Measurements from ENCODE around the gene CCND1. TPM values are rescaled to one million over a fixed set of nuclear protein-coding genes. Genes with fewer than 3 reads are reported as not detected.
A peak's percentile ranks its signal among the peaks of the same experiment; 100 is the strongest.

CCND1 gene
- 203 and 371 TPM in 2 replicates for total RNA-seq

DNA sequence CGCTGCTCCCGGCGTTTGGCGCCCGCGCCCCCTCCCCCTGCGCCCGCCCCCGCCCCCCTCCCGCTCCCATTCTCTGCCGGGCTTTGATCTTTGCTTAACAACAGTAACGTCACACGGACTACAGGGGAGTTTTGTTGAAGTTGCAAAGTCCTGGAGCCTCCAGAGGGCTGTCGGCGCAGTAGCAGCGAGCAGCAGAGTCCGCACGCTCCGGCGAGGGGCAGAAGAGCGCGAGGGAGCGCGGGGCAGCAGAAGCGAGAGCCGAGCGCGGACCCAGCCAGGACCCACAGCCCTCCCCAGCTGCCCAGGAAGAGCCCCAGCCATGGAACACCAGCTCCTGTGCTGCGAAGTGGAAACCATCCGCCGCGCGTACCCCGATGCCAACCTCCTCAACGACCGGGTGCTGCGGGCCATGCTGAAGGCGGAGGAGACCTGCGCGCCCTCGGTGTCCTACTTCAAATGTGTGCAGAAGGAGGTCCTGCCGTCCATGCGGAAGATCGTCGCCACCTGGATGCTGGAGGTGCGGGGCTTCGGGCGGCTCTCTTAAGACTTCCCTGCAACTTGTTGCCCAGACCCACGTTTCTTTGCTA, at the start of gene CCND1:
Gene CCND1, plus strand, starts transcription at position 162 of the 587 bp plus-strand sequence. Its CDS starts 158 bp downstream, at position 320.
- peak; percentile 93 to 96 for DNase-seq (ENCODE audit: low read depth in 2 of 2)

DNA sequence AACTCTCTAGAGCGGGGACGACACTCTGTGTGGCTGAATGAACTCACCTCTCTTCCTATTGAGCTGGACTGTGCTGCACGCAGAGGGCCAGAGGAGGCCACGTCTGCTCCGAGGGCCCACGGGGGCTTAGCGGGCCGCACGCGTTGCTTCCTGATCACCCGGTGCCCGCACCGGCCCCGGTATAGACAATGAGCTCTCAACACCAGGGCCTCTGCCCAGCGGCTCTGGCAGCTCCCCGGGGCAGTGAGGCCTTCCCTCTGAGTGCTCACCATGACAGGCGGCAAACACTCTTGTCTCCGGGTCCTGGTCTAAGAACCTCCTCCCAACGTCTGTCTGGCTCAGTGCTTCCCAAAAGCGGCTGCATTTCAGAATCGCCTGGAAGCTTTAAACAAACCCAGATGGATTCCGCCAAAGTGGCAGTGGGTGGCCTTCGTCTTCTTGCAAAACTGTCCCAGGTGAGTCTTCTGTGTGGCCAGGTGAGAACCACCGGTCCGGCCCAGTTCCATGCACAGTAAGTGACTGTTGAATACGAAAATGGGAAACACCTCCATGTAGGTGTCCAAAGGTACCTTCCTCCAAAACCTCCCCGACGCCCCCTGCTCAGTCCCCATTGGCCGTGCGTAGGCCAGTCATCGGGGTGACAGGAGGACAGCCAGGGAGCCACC, 47.8 kb upstream of the CCND1 start:
- no peak for DNase-seq (ENCODE audit: low read depth in 2 of 2)

DNA sequence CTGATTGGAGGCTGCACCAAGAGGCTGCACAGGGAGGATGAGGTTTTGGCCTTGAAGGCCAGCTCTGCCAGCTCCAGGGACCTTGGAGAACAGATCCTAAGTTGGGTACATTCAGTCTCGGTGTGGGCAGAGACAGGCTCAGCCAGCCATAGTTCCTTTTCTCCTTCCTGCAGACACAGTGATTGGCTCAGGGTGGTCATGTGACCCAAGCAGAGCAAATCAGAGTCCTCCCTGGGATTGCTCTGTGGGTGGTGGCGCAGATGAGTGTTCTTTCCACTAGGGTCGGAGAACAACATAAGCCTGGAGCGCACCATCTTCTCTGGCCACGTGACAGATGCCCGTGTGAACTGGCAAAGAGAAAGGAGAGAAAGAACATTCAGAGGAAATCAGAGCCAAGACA, 47.1 kb upstream of the CCND1 start:
- DNase-seq (ENCODE audit: low read depth in 2 of 2) = no peak

DNA sequence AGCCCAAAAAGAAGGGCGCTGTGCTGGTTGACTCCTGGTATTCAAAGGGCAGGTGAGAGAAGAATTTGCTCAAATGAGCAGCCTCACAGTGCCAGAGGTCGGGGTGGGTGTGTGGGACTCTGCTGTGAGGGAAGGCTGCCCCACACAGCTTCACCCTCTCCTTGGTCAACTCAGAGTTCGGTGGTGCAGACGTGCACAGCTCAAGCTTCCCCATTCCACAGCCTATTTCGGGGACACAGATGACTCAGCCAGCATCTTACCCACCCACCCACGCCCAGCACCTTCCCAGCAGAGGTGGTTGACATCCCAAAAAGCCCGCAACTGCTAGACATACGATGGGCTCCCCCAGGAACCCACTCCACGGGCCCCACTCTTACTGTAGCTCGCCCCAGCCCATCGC, 46.5 kb upstream of the CCND1 start:
- no peak for DNase-seq (ENCODE audit: low read depth in 2 of 2)

DNA sequence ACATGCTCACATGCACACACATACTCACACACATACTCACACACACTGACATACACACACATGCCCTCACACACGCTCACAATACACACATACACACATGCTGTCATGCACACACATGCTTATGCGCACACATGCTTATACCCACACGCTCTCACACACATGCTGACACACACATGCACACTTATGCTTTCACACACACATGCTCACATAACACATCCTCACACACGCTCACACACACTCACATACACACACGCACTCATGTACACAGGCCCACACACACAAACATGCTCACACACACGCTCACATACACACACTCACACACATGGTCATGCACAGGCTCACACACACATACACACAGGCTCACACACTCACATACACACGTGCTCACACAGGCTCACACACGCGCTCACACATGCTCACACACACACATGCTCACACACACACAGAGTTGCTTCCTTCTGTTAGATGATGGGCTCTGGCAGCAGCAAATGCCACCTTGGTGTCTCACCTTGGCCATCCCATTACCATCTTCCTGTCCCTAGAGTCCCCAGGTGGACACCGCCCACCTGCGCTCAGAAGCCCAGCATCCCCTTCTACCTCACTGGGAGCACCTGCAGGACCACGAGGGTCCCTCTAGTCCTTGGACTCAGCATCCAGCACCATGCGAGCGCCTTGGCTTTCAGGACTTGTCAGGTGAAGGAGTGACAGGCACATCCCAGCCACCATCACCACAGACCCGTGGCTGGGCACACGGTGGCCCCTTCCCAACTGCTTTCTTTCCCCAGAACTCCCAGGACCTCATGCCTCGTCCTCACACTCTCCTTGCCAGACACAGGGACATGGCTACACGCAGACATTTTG, 44.9 kb upstream of the CCND1 start:
- no peak for DNase-seq (ENCODE audit: low read depth in 2 of 2)

DNA sequence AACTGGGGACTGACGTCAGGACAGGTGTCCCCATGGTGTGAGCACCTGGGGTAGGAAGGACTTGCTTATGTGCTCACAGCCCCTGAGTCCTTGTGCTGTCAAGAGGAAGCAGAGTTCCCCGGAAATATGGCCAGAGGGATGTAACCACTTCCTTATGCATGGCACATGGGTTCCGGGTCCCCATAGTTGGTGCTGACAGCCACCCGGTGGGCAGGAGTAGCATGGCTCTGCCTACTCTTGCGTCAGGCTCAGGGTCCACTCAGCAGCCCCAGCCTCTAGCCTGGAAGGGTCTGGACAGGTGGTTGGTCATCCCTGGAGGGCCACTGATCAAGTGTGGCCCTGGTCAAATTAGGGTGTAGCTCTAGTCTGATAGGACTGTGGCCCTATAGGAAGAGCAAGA, 42.8 kb upstream of the CCND1 start:
- peak; percentile 7 to 40 for DNase-seq (ENCODE audit: low read depth in 2 of 2)

DNA sequence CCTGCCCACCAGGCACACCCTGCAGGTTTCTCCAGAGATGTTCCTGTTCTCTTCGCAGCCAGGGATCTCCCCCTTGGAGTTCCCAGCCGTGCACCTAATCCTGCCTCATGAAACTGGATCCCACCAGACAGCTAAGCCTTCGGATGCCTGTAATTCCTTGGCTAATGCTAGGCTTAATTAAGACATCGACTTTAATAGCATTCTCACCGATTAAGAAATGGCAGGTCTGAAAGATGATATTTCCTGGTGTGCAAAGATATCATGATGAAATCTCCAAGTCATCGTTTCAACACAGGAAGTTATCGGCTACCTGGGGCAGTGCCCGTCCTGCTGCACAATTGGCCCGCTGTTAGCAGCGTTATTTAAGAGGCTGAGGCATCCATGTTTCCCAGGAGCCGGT, 41.5 kb upstream of the CCND1 start:
- no peak for DNase-seq (ENCODE audit: low read depth in 2 of 2)

DNA sequence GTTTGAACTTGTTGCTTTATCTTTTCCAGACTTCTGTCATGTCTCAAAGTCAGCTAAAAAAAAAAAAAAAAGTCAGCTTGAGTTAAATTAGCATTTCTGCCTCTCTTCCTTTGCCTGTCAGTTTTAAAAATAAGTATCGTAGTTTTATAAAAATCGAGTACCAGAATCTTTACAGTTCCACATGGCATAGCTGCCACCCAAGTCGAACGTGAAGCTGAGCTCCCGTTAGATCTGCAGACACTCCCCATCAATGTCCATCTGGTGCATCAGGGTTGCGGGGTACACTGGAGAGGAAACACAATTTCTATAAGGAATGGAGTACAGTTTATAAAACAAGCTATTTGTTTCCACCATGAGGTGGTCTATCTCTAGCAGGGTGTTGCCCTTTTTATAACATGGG, 41.0 kb upstream of the CCND1 start:
- DNase-seq (ENCODE audit: low read depth in 2 of 2) = no peak

DNA sequence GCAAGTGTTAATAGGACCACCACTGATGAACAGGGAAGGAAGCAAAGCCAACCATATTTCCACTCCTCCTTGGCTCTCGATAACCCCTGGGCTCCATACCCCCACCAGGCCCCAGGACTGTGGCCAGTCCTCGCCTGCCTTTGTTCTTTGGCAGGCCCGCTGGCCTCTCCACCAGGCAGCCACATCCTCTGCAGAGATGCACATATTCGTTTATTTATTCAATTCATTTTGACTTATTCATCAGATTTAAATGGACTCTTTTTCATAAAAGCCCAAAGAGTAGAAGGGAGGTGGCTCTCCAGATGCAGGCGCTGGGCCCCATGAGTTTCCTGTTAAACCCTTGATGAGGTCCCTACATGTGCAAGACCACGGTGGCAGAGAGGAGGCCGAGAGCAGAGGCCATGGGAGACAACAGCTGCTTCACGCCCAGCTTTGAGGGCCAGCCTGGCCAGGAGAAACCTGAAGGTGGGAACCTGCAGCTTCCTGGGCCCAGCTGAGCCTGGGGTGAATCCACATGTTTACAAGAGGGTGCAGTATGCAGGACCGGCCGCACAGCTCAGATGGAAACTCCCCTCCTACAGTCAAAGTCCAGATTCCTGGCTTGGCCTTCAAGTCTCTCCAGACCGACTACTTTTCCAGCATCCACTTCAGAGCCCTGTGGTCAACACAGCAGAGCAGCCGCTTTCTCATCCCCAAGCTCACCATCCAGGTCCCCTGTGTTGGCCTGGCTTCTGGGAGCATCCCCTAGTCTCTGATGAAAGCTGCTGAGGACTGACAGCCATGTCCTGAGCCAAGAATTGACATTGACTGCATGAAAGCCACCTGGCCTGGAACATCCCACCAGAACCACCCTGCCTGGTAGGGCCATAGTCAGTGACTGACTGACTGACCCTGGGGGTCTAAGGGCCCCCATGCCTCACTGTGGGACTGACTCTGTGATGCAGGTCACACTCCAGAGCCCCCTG, 39.7 kb upstream of the CCND1 start:
- DNase-seq (ENCODE audit: low read depth in 2 of 2) = no peak

DNA sequence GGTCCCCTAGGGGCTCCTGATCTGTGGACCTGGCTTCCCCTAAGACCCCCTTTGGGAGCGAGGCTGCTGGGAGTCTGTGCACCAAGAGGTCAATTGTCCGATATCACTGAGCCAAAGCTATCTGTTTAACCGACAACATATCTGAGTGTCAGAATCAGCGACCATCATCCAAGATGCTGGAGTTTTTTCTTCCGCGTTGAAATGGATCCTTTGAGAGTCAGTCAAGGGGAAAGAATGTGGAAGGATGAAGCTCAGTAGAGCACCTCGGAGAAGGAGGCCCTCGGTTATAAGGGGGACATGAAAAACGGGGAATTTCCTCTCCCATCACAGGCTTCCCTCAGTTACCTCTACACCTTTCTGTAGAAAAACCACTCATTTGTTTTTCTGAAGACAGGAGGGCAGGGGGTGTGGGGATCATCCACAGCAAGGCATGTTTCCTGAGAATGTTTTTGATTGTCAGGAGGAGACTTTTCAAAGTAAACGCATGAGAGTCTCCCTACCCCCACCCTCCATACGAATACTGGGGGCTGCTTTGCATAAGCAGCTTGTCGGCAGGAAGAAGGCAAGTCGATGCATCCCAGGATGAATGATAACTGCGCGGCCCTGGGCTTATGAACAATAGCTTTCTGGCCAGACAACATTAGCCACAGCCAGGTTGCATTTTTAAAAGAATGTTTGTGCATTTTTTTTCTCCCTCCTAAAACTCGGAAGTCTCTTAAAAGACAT, 37.7 kb upstream of the CCND1 start:
- DNase-seq (ENCODE audit: low read depth in 2 of 2) = no peak

DNA sequence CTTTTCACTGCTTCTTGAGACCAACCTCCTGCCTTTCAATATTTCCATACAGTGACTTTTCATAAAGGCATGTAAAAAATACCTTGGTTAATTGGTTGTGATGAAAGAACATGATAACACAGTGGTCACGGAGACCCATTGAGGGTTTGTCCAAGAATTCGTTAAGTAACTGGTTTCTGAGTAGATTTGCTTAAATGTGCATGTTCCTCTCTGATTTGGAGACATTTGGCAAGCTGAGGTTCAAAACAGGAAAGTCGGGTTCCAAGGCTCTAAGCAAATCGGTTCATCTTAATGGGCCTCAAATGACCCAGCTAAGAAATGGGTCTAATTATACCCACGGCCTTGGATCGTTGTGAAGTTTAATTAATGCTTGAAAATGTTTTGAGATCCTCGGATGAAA, 36.9 kb upstream of the CCND1 start:
- no peak for DNase-seq (ENCODE audit: low read depth in 2 of 2)

DNA sequence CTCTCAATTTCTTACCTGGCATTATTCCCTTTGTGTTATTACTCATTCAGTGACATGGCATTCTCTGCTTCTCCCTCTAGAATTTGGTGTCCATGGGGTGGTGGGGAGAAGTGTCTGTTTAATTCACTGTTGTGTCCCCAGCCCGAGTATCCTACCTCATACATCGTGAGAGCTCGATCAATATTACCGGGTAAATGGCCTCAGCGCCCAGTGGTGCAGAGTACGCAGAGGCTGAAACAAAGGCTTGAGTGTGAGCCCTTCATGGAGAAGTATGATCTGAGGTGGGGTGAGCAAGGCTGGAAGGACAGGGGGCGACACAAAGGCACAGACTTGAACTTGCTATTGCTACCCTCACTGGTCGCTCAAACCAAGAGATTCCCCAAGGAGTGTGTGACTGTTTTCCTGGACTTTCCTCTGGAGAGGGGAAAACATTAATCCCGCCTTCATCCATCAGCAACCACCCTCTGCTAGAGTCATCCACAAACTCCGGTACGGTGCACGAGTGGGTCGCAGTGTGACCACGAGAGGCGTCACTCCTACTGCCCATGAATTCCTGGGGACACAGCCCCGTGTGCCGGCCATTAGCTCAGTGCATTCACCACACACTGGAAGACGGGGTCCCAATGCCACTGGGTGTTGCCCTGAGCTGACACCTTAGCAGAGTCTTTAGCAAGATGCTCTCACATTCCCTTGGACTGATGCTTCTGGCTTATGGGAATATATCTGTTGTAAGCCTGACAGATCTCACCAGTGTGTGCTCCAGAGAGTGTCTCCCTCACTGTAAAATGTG, 35.0 kb upstream of the CCND1 start:
- no peak for DNase-seq (ENCODE audit: low read depth in 2 of 2)

DNA sequence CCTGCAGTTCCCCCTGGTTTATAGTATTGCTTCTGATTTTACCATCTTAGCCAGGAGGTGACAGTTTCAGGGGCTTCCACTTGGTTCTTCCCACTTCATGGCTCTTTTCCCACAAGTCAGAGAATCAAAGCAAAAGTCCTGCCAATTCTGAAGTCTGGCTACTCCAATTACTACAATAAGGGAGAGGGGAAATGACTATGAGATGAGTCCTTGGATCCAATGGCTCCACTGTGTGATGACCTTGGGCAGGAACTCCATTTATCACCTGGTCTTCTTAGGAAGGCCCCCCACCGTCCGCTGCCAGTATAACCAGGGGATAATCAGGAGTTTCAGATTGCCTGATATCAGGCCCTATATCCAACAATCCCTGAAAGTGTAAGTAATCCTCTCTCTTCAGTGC, 31.6 kb upstream of the CCND1 start:
- DNase-seq (ENCODE audit: low read depth in 2 of 2) = peak in 1 of 2 donors; percentile 55

DNA sequence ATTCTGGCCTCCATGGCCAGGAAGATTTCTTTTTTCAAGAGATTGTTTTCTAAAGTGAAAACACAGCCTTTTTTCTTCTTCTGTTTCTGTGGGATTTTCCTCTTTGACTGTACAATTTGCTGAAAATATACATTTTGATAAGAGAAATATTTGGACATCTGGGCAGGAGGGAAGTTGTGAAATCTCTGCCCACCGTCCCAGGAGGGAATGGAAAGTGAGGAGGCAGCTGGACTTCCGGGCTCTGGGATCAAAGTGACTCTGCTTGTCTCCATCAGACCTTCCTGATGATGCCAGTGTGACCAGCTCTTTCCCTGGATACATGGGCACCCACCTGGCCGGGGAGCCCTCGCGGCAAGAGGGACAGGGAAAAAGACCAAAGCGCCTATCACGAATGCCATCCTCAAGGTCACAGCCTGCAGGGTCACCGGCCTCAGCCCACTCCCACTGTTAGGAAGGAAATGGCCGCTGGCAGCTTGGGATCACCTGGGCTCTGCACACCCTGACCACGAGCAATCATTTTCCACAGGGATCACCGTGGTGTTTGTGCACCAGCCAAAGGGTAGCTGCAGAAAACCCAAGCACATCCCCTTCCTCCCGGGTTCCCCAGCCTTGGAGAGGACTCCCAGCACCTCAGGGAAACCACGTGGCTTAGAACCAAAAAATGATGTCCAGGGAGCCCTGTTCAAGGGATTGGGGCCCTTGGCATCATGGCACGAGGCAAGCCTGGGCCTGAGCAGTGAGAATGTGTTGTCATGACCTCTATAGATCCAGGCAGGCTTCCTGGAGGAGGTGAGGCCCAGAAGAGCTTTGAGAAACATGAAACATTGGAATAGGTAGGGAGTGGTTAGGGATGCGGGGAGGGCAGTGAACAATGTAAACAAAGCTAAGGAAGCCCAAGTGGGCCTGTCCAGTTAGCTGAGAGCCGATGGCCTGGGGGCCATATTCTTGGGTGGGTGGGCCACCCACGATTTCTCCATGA, 29.1 kb upstream of the CCND1 start:
- DNase-seq (ENCODE audit: low read depth in 2 of 2) = peak in 1 of 2 donors; percentile 59

DNA sequence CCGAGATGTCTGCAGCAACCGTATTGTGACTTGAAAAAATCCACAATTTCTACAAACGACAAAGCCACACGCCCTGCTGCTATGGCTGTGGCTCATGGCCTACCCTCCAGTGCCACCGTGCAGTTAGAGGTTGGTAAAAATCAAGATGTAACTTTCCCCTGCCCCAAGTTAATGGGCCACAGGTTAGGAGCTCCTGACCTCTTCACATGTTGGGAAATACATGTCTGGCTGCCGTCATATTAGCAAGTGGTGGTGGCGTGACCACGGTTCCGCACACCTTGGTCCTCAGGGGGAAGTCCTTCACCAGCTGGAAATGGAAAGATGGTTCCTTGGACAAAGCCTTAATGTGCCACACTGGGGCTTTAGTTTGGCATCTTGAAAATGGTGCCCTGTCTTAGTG, 27.4 kb upstream of the CCND1 start:
- no peak for DNase-seq (ENCODE audit: low read depth in 2 of 2)

DNA sequence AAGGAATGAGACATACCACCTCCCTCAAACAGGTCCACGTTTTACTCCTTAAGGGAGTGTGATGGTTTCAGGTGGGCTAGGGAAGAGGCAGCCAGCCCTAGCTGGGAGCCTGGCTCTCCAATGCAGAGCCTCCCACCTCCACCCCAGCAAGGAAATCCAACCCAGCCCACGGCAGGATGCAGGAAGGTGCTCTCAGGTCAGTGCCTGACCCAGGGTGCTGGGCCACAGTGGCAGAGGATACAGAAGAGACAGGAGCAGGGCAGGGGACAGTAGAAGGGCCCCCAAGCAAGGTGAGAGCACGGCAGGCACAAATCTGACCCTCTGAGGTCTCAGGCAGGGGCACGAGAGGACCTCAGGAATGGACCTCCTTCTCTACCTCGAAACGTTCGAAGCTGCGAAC, 26.9 kb upstream of the CCND1 start:
- DNase-seq (ENCODE audit: low read depth in 2 of 2) = no peak

DNA sequence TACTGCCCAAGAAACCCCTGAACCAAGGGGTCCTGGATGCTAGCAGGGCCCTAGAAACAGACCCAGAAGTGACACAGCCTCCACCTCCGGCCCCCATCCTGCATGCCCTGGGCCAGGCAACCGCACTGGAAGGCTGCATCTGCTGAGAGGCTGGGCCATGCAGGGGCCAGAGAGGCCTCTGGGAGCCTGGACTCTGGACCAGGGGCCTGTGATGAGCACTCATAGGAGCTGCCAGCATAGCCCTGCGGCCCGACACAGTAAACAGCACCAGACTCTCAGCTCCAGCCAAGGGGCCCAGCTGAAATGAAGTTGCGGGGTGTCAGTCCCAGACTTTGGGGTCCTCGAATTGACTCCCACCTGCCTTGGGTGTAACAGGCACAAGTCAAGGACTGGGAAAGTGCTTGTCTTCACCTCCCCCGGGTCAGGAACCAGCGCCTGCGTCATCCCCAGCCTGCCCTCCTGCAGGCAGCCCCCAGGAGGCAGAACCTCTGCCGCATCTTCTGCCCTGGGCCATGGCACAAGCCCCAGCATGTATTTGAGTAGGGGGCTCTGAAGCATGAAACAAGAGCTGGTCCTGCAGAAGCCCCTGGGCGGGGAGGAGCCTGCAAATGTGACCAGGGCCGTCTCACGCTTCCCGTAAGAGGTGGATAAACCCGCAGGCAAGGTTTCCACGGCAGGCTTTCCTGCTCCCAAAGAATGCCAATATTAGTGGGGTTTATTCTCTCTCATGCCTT, 25.2 kb upstream of the CCND1 start:
- no peak for DNase-seq (ENCODE audit: low read depth in 2 of 2)

DNA sequence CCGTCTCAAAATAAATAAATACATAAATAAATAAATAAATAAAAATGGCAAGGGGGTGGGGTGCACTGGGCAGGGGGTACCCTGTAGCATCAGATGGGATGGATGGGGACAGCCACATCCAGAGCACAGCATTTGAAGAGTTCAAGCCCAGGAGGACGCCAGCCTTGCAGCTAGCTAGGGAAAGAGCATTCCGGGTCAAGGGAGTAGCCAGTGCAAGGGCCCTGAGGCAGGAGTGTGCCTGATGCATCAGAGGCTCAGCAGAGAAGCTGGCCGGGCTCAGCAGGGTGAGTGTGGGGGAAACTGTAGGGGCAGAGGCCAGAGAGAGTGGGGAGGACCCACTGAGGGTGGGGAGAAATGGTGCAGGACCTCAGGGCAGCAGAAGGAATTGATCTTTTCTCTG, 23.7 kb upstream of the CCND1 start:
- no peak for DNase-seq (ENCODE audit: low read depth in 2 of 2)

Measured in lung microvascular endothelial cell (primary cell).